Frontal cortex (tissue), 4 donors: ENCODE data around the gene SHISA9. TPM values are rescaled to one million over a fixed set of nuclear protein-coding genes. Genes with fewer than 3 reads are reported as not detected.

Source experiments
- DNase-seq, 2 donors: peaks; one replicate each; pipeline ENCODE4 v3.0.0; 2012; ENCODE audit warnings: low spot score in 2 of 2
- FAIRE-seq: peaks from 2 replicates; lab custom pipeline; 2012; peaks lifted over from hg19 to GRCh38; lab: Jason Lieb, UNC
- total RNA-seq: library from RNA; depleted of rRNA; stranded (reverse); fragments of >200 nt; gene quantifications from one replicate; pipeline ENCODE4 v1.2.3, GENCODE V29; 2014
- donor health status: control.
- donor health status: control.
- donor health status: control.

SHISA9 gene
- total RNA-seq, 1 donor from 2014 or later = 13.9 TPM

DNA sequence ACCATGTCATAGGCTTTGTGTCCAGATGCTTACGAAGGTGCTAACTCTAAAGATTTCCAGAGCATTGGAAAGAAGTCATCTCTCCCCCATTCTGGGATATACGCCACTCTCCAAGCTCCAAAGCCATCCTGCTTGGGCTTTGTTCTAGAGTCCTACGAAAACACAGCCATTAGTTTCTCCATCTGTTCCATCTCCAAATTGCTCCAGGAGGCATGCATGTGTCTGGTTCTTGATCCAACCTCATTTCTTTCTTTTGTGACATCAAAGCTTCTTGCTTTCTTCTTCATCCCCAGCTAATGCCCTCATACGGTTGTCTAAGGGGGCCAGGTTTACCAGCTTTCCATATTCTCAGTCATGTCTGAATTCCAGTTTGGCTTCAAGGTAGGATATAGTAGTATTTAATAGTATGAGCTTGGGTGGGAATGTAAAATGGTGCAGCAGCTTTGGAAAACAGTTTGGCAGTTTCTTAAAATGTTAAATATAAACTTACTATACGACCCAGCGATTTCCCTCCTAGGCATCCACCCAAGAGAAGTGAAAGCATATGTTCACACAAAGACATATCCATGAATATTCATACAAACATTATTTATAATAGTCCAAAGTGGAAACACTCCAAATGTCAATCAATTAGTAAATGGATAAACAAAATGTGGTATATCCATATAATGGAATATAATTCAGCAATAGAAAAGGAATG is 202.6 kb downstream of the SHISA9 start:
- DNase-seq (no peak), FAIRE-seq (no peak)

DNA sequence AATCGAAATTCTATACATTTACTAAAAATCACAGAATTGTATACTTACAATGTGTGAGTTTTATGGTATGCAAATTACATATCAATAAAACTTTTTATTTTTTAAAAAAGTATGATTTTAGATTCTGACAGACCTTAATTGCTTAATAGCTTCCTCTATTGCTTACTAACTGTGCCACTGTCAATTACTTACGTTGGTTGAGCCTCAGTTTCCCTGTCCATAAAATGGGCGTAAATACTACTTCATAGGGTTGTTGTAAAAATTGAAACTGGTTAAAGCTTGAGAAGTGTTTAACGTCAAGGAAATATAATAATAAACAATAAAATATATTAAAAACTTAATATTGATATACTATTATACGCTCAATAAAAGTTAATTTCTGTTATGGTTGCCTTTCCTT is 203.4 kb downstream of the SHISA9 start:
- DNase-seq (no peak), FAIRE-seq (no peak)

DNA sequence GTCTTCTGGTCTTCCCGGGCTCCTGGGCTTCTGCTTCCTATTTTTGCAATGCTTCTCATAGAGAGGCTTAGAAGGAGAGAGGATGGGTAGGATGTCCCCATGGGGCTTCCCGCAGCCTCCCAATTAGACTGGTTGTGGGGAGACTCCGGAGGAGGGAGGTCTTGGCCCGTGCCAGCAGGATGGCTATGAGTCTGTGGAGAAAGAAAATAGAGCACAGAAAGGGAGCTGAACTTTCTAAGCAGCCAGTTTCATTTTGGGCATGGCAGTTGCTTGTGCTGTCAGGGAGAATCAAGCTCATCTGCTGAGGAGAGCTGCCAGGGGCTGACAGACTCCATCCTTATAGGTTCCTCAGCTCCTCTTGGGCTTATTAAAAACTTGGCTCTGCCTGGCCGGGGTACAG is 204.0 kb downstream of the SHISA9 start:
- DNase-seq (no peak), FAIRE-seq (no peak)

DNA sequence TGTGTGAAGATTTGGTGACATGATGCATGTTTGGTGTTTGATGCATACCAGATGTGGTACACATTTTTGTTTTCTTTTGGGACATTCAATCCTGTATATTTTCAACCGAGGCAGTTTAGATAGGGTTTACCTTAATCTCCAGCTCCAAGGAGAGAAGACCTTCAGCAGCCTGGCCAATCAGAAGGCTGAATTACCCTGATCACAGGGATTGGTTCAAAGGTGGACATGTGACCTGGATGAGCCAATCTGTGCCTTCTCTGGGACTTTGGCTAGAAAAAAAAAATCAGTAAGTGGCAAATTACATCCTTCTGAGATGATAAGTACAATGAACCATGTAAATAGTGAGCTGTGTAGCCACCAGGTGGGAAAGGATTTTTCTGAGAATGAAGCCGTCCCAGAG is 205.1 kb downstream of the SHISA9 start:
- DNase-seq (no peak), FAIRE-seq (no peak)

DNA sequence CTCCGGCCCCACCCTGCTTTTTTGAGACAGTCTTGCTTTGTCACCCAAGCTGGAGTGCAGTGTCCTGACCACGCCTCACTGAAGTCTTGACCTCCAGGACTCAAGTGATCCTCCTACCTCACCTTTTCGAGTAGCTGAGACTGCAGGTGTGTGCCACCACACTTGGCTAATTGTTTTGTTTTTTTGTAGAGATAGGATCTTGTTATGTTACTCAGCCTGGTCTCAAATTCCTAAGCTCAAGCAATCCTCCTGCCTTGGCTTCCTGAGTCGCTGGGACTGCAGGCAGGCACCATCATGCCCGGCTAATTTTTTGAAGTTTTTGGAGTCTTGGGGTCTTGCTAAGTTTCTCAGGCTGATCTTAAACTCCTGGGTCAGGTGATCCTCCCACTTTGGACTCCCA is 206.7 kb downstream of the SHISA9 start:
- DNase-seq (no peak), FAIRE-seq (no peak)

DNA sequence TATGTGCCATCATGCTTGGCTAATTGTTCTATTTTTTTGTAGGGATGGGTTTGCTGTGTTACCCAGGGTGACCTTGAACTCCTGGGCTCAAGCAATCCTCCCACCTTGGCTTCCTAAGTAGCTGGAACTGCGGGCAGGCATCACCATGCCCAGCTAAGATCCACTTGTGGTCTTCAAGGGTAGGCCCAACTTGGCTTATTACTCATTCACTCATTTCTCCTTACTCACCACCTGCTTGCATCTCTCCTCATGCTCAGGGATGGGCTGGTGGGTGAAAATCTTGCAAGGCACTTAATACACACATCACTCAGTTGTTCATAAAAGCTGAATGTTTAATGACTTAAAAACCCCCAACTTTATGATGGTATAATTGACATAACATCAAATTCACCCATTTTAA is 207.8 kb downstream of the SHISA9 start:
- DNase-seq (no peak), FAIRE-seq (no peak)

DNA sequence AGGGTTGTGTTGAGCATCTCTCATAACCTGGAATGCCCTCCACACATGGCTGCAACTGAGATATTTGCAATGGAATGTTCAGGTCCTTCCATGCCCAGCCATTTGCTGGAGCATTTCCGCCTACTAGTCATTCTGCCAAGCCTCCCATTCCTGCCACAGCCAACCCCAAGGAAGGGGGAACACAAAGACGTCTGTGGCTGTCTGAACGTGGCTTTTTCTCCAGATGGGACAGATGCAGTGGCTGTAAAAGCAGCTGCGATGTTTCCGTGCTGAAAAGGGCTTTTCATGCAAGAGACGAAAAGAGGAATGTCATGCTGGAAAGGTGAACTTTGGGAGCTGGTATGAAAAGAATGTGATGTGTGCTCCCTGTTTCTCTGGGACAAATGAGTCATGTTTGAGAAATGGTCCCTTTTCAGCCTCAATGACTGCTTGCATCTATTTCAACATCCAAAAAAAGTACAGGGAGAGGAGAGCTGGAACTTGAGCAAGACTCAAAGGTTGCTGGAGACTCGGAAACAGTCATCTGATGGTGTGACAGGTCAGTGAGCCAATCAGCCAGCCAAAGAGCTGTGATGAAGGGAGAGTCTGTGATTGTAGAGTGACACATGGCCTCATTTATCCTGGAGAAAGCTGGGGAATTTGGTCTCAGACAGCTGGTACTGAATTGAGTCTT is 208.9 kb downstream of the SHISA9 start:
- DNase-seq (no peak), FAIRE-seq (no peak)

DNA sequence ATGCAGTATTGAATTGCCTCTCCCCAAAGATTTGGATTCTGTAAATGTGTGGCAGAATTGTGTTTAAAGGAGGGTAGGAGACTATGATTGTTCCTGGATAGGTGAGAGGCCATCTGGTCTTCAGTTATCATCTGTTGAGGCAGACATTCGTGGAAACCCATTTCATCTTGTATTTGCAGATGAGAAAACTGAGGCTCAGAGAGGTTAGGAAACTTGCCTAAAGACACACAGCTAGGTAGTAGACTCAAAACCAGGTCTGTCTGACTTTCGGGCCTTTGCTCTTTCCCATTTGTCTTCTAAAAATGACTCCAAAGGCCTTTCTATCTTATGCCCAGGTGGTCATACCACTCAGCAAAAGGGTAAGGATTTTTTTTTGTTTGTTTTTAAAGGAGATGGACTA is 210.3 kb downstream of the SHISA9 start:
- no peak for DNase-seq
- FAIRE-seq = no peak

DNA sequence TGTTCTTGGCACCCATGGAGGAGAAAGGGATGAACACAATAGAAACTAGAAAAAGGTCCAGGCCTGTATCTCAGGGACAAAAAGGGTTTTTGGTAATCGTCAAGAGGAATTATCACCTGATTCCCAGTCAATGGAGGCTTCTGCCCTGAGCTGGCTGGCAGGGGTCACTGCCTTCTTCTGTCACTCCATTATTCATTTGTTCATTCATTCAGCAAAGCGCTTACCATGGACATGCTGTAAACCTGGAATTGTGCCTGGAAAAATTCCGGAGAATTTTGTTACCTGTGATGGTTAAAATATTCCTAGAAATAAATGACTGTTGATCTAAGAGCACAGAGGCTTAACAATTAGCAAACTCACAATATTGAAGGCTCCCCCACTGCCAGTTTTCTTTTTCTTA is 212.3 kb downstream of the SHISA9 start:
- no peak for FAIRE-seq
- no peak for DNase-seq

DNA sequence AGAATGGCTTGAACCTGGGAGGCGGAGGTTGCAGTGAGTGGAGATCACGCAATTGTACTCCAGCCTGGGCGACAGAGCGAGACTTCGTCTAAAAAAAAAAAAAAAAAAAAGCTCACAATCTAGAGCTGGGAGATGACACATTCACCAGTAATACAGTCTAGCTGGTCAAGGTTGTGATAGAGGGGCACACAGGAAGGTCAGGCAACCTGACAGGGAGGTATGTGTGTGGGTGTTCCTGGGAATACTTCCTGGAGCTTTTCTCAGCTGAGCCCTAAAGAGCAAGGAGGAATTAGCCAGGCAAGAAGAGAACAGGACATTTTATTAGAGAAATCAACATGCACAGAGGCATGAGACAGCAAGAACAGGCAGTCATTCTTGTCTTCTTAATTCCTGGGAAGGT is 216.7 kb downstream of the SHISA9 start:
- DNase-seq (no peak), FAIRE-seq (no peak)

DNA sequence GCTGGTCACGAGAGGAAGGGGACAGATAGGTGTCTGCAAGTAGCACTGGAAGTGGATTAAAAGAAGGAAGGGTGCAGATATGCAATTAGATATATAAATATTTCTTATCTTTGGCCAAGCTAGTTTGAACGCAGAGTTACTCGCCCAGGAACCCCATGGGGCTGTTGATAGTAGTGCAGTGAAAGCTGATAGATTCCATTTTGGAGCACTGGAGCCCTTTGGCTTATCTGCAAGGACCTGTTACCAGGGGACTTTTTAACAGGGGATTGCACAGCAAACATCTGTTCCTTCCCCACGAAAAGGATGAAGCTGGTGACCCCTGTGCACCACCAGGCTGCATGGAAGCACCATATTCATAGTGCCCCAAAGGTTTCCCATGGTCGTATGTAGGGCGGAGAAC is 218.7 kb downstream of the SHISA9 start:
- FAIRE-seq = no peak
- no peak for DNase-seq

DNA sequence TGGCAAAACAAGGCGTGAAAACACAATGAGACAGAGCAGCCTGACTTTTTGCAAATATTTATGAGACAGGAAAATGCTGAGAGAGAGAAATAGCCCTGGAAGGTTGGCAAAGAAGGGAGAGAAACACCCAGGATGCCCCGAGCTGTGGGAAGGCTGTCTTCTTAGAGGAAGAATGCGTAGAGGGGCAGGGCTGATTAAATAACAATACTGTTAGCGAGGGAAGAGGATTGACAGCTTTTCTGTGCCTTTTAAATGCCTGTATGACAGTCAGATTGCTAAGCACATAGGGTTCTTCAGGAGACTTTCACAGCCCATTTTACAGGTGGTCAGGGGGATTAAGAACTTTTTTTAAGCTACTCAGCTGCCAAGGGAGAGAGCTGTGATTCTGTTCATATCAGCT is 219.2 kb downstream of the SHISA9 start:
- FAIRE-seq (no peak), DNase-seq (no peak)

DNA sequence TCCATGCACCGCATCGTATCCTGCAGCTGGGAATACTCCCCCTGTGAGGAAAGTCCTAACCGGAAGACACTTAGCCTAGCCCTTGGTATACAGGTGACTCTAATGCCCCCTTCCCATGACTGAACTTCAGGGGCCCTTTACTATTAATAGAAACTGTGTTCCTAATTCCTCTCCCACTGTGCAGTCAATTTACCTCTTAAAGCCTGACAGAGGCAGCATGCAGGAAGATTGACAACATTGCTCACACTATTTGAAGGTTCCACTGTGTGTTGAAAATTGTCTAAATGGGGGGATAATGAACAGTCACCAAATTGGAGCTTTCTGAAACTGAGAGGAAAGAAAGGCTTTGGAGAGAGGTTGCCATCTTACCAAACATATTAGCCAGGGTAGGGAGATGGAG is 222.6 kb downstream of the SHISA9 start:
- no peak for FAIRE-seq

DNA sequence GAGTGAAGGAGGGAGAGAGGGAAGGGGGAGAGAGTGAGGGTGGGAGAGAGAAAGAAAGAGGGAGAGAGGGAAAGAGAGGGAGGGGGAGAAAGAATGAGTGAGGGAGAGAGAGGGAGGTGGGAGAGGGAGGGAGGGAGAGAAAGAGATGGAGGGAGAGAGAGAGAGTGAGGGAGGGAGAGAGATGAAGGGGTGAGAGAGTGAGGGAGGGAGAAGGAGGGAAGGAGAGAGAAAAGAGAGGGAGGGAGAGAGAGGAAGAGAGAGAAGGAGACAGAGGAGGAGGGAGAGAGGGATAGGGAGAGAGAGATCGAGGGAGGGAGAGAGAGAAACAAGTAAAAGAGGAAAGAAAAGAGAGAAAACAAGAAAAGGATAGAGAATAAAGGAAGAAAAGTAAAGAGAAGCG is 225.7 kb downstream of the SHISA9 start:
- FAIRE-seq (no peak), DNase-seq (no peak)

More for the DNA sequence above, 222.6 kb downstream of the SHISA9 start:
- DNase-seq = no peak

DNA sequence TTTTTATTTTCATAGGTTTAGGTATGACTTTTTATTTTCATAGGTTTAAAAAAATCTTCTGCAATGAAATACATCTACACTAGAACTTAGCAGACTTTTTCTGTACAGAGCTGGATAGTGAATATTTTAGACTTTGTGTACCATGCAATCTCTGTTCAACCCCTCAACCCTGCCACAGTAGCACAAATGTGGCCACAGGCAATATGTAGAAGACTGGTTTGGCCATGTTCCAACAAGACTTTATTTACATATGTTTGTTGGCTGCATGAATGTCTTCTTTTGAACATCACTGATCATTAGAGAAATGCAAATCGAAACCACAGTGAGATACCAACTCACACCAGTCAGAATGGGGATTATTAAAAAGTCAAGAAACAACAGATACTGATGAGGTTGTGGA is 229.2 kb downstream of the SHISA9 start:
- FAIRE-seq = no peak
- DNase-seq = no peak

DNA sequence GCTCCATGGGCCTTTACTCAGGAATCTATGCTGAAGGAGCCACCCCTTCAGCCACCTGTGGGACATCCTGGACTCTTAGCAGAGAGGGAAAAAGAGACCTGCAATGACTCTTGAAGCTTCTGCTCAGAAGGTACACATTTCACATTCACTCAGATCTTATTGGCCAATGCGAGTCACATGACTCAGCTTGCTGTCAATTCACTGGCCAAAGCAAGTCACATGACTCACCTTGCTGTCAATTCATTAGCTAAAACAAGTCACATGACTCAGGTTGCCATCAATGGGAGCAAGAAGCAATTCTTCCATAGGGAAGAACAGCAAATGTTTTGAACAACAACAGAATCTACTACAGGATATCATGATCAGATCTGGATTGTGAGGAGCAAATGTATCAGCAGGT is 233.4 kb downstream of the SHISA9 start:
- FAIRE-seq = no peak

DNA sequence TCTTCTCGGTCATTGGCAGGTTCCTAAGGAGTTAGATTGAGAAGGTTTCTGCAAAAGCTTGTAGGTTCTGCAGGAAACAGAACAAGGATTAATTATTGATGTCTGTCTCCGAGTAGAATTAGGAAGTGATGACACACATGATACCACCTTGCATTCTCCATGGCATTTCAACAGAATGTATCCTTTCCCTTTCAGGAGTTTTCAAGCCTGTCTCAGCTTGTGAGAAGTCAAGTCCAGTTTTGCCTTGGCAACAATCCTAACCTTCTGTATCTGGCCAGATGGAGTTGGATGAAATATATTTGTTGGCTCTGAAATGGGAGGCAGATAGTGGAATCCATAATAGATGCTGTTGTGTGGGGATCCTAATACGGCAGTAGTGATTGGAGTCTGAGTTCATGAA is 235.5 kb downstream of the SHISA9 start:
- DNase-seq (no peak), FAIRE-seq (no peak)

More for the DNA sequence above, 233.4 kb downstream of the SHISA9 start:
- no peak for DNase-seq

DNA sequence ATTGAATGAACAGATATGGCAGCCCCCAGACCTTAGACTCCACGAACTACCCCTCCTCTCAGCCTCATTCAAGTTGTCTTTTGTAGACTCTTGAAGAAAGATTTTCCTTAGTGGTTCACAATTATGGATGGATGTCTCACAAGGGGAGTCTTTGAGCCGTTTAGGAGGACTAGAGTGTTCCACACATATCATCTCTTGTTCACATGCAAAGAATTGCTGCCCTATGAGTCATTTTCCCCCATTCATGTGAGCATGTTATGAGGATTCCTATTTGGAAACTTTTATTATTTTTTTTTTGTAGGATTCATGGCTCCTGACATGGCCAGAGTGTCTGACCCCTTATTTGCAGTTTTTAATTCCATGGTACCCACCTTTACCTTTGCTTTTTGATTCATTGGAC is 237.1 kb downstream of the SHISA9 start:
- FAIRE-seq = no peak
- no peak for DNase-seq

DNA sequence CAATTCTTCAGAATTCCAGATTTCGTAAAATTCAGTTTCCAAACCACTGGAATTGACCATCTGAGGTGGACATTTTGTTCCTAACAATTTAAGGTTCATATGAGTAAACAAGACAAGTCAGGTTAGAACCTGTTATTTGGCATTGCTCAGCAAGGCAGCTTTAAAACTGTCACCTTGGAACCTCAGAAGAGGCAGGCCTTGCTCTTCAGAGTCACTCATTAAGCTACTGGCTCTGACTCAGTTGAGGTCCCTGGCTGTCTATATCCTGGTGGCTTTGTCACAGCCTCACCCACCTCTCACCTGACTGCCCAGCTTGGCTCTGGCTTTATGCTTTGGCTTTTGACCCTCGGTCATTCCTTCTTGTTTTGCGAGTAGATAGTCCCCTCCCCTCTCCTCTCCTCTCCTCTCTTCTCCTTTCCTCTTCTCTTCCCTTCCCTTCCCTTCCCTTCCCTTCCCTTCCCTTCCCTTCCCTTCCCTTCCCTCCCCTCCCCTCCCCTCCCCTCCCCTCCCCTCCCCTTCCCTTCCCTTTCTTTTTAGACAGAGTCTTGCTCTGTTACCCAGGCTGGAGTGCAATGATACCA is 238.4 kb downstream of the SHISA9 start:
- no peak for DNase-seq
- FAIRE-seq = no peak

DNA sequence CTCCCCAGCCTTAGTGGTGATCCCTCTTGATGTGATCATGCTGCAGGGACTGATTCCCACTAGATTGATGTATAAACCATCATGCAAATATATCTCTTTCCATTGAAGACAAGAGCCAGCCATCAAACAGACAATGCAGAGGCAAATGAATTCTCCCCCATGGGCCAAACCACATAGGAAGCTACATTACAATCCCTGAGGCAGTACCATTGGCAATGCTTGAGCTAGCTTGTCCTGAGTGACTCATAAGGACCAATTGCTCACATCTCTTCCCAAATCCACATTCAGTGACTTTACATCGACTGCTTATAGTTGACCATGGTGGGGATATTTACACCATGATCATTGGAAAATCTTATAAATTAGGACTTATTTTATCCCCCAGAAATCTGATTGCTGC is 242.2 kb downstream of the SHISA9 start:
- no peak for FAIRE-seq
- no peak for DNase-seq

DNA sequence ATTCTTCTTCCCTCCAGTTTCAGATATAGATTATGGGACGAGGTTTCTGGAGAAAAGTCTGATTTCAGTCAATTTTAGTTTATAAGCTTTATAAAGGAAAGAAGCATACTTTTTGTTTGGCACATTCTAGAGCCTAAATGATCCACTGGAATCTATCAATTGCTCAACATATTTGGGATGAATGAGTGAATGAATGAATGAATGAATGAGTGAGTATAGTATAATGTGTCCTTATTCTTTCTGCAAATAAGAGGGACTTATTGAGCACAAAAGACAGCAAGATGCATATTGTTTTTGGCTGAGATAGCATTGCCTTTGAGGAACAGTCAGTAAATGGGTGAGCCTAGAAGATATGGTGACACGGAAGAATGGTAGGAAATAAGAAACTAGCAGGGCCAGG is 245.4 kb downstream of the SHISA9 start:
- DNase-seq (no peak), FAIRE-seq (no peak)

DNA sequence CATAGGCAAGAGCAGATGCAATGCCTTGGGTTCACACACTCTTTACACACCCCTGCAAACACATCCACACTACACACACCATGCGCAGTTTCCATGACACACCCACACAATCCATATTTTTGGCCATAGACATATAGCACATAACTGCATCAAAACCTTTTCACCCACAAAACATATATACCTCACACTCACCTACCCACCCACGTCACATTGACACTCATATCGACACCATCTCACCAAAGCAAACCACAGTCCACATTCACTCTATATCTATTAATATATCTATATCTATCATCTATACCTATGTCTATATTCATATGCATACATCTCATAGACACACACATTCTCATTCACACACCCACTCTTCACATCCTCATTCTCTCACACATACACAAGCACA is 246.9 kb downstream of the SHISA9 start:
- DNase-seq (no peak), FAIRE-seq (no peak)
